HK-2 (cell line): ENCODE measurements around the gene DPP10.
"Not testable (repeated sequence)": the region's sequence is repeated elsewhere in the genome, so short reads cannot be mapped to it uniquely, and the experiment has no call there.

Experiments used
- DNase-seq: peaks from one replicate; pipeline ENCODE4 v3.0.0-alpha.2; 2018; ENCODE audit not compliant: unreplicated experiment

DPP10 gene

GRCh38 chr2:114714313-114714712, 271.9 kb downstream of the DPP10 start:
- DNase-seq: no peak

- DNase-seq: no peak
Observed at GRCh38 chr2:114717049-114717448, 274.6 kb downstream of the DPP10 start.

- no peak for DNase-seq
Observed at GRCh38 chr2:114724454-114724853, 282.0 kb downstream of the DPP10 start.

GRCh38 chr2:114727012-114727411, 284.6 kb downstream of the DPP10 start:
- no peak for DNase-seq

- DNase-seq: no peak
Observed at GRCh38 chr2:114728372-114728771, 285.9 kb downstream of the DPP10 start.

- DNase-seq: no peak
Observed at GRCh38 chr2:114729026-114729425, 286.6 kb downstream of the DPP10 start.

- DNase-seq: no peak
Observed at GRCh38 chr2:114735126-114735525, 292.7 kb downstream of the DPP10 start.

- DNase-seq: no peak
Observed at GRCh38 chr2:114742245-114742644, 299.8 kb downstream of the DPP10 start.

- no peak for DNase-seq
Observed at GRCh38 chr2:114745700-114746099, 303.3 kb downstream of the DPP10 start.

GRCh38 chr2:114748175-114748574, 305.7 kb downstream of the DPP10 start:
- DNase-seq: not testable (repeated sequence)

- DNase-seq: no peak
Observed at GRCh38 chr2:114752425-114752824, 310.0 kb downstream of the DPP10 start.

GRCh38 chr2:114753145-114753544, 310.7 kb downstream of the DPP10 start:
- DNase-seq: no peak

GRCh38 chr2:114754907-114755563, 312.6 kb downstream of the DPP10 start:
- no peak for DNase-seq

GRCh38 chr2:114762376-114762775, 319.9 kb downstream of the DPP10 start:
- DNase-seq: no peak

GRCh38 chr2:114762986-114763385, 320.5 kb downstream of the DPP10 start:
- no peak for DNase-seq

GRCh38 chr2:114769110-114769509, 326.7 kb downstream of the DPP10 start:
- no peak for DNase-seq

GRCh38 chr2:114769991-114770390, 327.6 kb downstream of the DPP10 start:
- DNase-seq: no peak

- DNase-seq: no peak
Observed at GRCh38 chr2:114784046-114784445, 341.6 kb downstream of the DPP10 start.

GRCh38 chr2:114784890-114785583, 342.6 kb downstream of the DPP10 start:
- DNase-seq: no peak

GRCh38 chr2:114786901-114787300, 344.5 kb downstream of the DPP10 start:
- DNase-seq: no peak

GRCh38 chr2:114787486-114787885, 345.0 kb downstream of the DPP10 start:
- DNase-seq: no peak

- no peak for DNase-seq
Observed at GRCh38 chr2:114789989-114790388, 347.5 kb downstream of the DPP10 start.

- no peak for DNase-seq
Observed at GRCh38 chr2:114797540-114797939, 355.1 kb downstream of the DPP10 start.

GRCh38 chr2:114797942-114798341, 355.5 kb downstream of the DPP10 start:
- DNase-seq: no peak
